ENCODE data around the gene ABLIM2.

Gene ABLIM2

GRCh38 chr4:8035371-8035780 lies 123.2 kb downstream of the ABLIM2 start:
- H3K4me3 ChIP-seq (ENCODE audit: low read length) = no peak overlapping the region
- no peaks in the 10 kb centered on the region for H3K4me1 ChIP-seq (ENCODE audit: control insufficient read depth, insufficient read depth, low read length)
- H3K27me3 ChIP-seq (ENCODE audit: control insufficient read depth, insufficient read depth, low read length) = peaks cover under 1% of the 10 kb centered on the region
- no peaks in the 10 kb centered on the region for H3K36me3 ChIP-seq (ENCODE audit: control insufficient read depth, insufficient read depth, low read length)
- H3K9ac ChIP-seq (ENCODE audit: low read length) = no peak overlapping the region
- H3K27ac ChIP-seq (ENCODE audit: low read depth, low read length) = no peak overlapping the region

- Histone ChIP-seq H3K4me1 (ENCODE audit: control insufficient read depth, insufficient read depth, low read length) (no peaks in the 10 kb centered on the region), H3K4me3 (ENCODE audit: low read length) (no peak overlapping the region), H3K36me3 (ENCODE audit: control insufficient read depth, insufficient read depth, low read length) (no peaks in the 10 kb centered on the region), H3K27me3 (ENCODE audit: control insufficient read depth, insufficient read depth, low read length) (peaks cover 3% of the 10 kb centered on the region), H3K9ac (ENCODE audit: low read length) (no peak overlapping the region), H3K27ac (ENCODE audit: low read depth, low read length) (no peak overlapping the region)
Measured at GRCh38 chr4:8033829-8034528, 124.6 kb downstream of the ABLIM2 start.

GRCh38 chr4:8033067-8033755 lies 125.4 kb downstream of the ABLIM2 start:
- Histone ChIP-seq H3K4me1 (ENCODE audit: control insufficient read depth, insufficient read depth, low read length) (no peaks in the 10 kb centered on the region), H3K9ac (ENCODE audit: low read length) (no peak overlapping the region), H3K27ac (ENCODE audit: low read depth, low read length) (no peak overlapping the region), H3K4me3 (ENCODE audit: low read length) (no peak overlapping the region), H3K27me3 (ENCODE audit: control insufficient read depth, insufficient read depth, low read length) (peaks cover 3% of the 10 kb centered on the region), H3K36me3 (ENCODE audit: control insufficient read depth, insufficient read depth, low read length) (no peaks in the 10 kb centered on the region)

- Histone ChIP-seq H3K9ac (ENCODE audit: low read length) (no peak overlapping the region), H3K27ac (ENCODE audit: low read depth, low read length) (no peak overlapping the region), H3K36me3 (ENCODE audit: control insufficient read depth, insufficient read depth, low read length) (no peaks in the 10 kb centered on the region), H3K4me1 (ENCODE audit: control insufficient read depth, insufficient read depth, low read length) (no peaks in the 10 kb centered on the region), H3K4me3 (ENCODE audit: low read length) (no peak overlapping the region), H3K27me3 (ENCODE audit: control insufficient read depth, insufficient read depth, low read length) (peaks cover 3% of the 10 kb centered on the region)
Measured at GRCh38 chr4:8032381-8032780, 126.2 kb downstream of the ABLIM2 start.

- H3K4me3 ChIP-seq (ENCODE audit: low read length) = no peak overlapping the region
- H3K36me3 ChIP-seq (ENCODE audit: control insufficient read depth, insufficient read depth, low read length) = no peaks in the 10 kb centered on the region
- no peaks in the 10 kb centered on the region for H3K4me1 ChIP-seq (ENCODE audit: control insufficient read depth, insufficient read depth, low read length)
- no peak overlapping the region for H3K27ac ChIP-seq (ENCODE audit: low read depth, low read length)
- H3K27me3 ChIP-seq (ENCODE audit: control insufficient read depth, insufficient read depth, low read length) = peaks cover 3% of the 10 kb centered on the region
- H3K9ac ChIP-seq (ENCODE audit: low read length) = no peak overlapping the region
Measured at GRCh38 chr4:8030121-8030781, 128.4 kb downstream of the ABLIM2 start.

- Histone ChIP-seq H3K4me3 (ENCODE audit: low read length) (no peak overlapping the region), H3K9ac (ENCODE audit: low read length) (no peak overlapping the region), H3K27ac (ENCODE audit: low read depth, low read length) (no peak overlapping the region), H3K36me3 (ENCODE audit: control insufficient read depth, insufficient read depth, low read length) (no peaks in the 10 kb centered on the region), H3K27me3 (ENCODE audit: control insufficient read depth, insufficient read depth, low read length) (peaks cover 3% of the 10 kb centered on the region), H3K4me1 (ENCODE audit: control insufficient read depth, insufficient read depth, low read length) (no peaks in the 10 kb centered on the region)
Measured at GRCh38 chr4:8029689-8030088, 128.9 kb downstream of the ABLIM2 start.

- Histone ChIP-seq H3K27me3 (ENCODE audit: control insufficient read depth, insufficient read depth, low read length) (peaks cover 3% of the 10 kb centered on the region), H3K27ac (ENCODE audit: low read depth, low read length) (no peak overlapping the region), H3K36me3 (ENCODE audit: control insufficient read depth, insufficient read depth, low read length) (no peaks in the 10 kb centered on the region), H3K4me3 (ENCODE audit: low read length) (no peak overlapping the region), H3K4me1 (ENCODE audit: control insufficient read depth, insufficient read depth, low read length) (no peaks in the 10 kb centered on the region), H3K9ac (ENCODE audit: low read length) (no peak overlapping the region)
Measured at GRCh38 chr4:8028884-8029568, 129.6 kb downstream of the ABLIM2 start.

GRCh38 chr4:8028368-8028767 lies 130.2 kb downstream of the ABLIM2 start:
- Histone ChIP-seq H3K4me3 (ENCODE audit: low read length) (no peak overlapping the region), H3K4me1 (ENCODE audit: control insufficient read depth, insufficient read depth, low read length) (no peaks in the 10 kb centered on the region), H3K36me3 (ENCODE audit: control insufficient read depth, insufficient read depth, low read length) (no peaks in the 10 kb centered on the region), H3K27ac (ENCODE audit: low read depth, low read length) (no peak overlapping the region), H3K27me3 (ENCODE audit: control insufficient read depth, insufficient read depth, low read length) (peaks cover 3% of the 10 kb centered on the region), H3K9ac (ENCODE audit: low read length) (no peak overlapping the region)

- H3K36me3 ChIP-seq (ENCODE audit: control insufficient read depth, insufficient read depth, low read length) = no peaks in the 10 kb centered on the region
- H3K9ac ChIP-seq (ENCODE audit: low read length) = no peak overlapping the region
- H3K27ac ChIP-seq (ENCODE audit: low read depth, low read length) = no peak overlapping the region
- H3K27me3 ChIP-seq (ENCODE audit: control insufficient read depth, insufficient read depth, low read length) = peaks cover 3% of the 10 kb centered on the region
- no peaks in the 10 kb centered on the region for H3K4me1 ChIP-seq (ENCODE audit: control insufficient read depth, insufficient read depth, low read length)
- H3K4me3 ChIP-seq (ENCODE audit: low read length) = no peak overlapping the region
Measured at GRCh38 chr4:8026453-8026852, 132.2 kb downstream of the ABLIM2 start.

- H3K36me3 ChIP-seq (ENCODE audit: control insufficient read depth, insufficient read depth, low read length) = no peaks in the 10 kb centered on the region
- H3K4me1 ChIP-seq (ENCODE audit: control insufficient read depth, insufficient read depth, low read length) = no peaks in the 10 kb centered on the region
- peaks cover 3% of the 10 kb centered on the region for H3K27me3 ChIP-seq (ENCODE audit: control insufficient read depth, insufficient read depth, low read length)
- H3K9ac ChIP-seq (ENCODE audit: low read length) = no peak overlapping the region
- no peak overlapping the region for H3K27ac ChIP-seq (ENCODE audit: low read depth, low read length)
- H3K4me3 ChIP-seq (ENCODE audit: low read length) = no peak overlapping the region
Measured at GRCh38 chr4:8025668-8026067, 132.9 kb downstream of the ABLIM2 start.

GRCh38 chr4:8024073-8024786 lies 134.4 kb downstream of the ABLIM2 start:
- H3K27me3 ChIP-seq (ENCODE audit: control insufficient read depth, insufficient read depth, low read length) = no peaks in the 10 kb centered on the region
- H3K27ac ChIP-seq (ENCODE audit: low read depth, low read length) = no peak overlapping the region
- H3K4me1 ChIP-seq (ENCODE audit: control insufficient read depth, insufficient read depth, low read length) = no peaks in the 10 kb centered on the region
- no peaks in the 10 kb centered on the region for H3K36me3 ChIP-seq (ENCODE audit: control insufficient read depth, insufficient read depth, low read length)
- no peak overlapping the region for H3K9ac ChIP-seq (ENCODE audit: low read length)
- H3K4me3 ChIP-seq (ENCODE audit: low read length) = no peak overlapping the region

GRCh38 chr4:8023696-8024033 lies 134.9 kb downstream of the ABLIM2 start:
- H3K4me1 ChIP-seq (ENCODE audit: control insufficient read depth, insufficient read depth, low read length) = no peaks in the 10 kb centered on the region

More at GRCh38 chr4:8023696-8024033, 134.9 kb downstream of the ABLIM2 start:
- Histone ChIP-seq H3K4me3 (ENCODE audit: low read length) (no peak overlapping the region), H3K27me3 (ENCODE audit: control insufficient read depth, insufficient read depth, low read length) (no peaks in the 10 kb centered on the region), H3K36me3 (ENCODE audit: control insufficient read depth, insufficient read depth, low read length) (no peaks in the 10 kb centered on the region), H3K9ac (ENCODE audit: low read length) (no peak overlapping the region), H3K27ac (ENCODE audit: low read depth, low read length) (no peak overlapping the region)

Data from rectal smooth muscle tissue (tissue), 1 donor.